Activated T-cell treated with anti-CD3 and anti-CD28 coated beads for 24 hours (primary cell): Measurements from ENCODE around the gene HRH2.
"Not testable (repeated sequence)": the region's sequence is repeated elsewhere in the genome, so short reads cannot be mapped to it uniquely, and the experiment has no call there.

Source experiments
- DNase-seq: peaks from one replicate; pipeline ENCODE4 v3.0.0-alpha.2; 2020; ENCODE audit warnings: low read depth

The HRH2 gene, protein sequence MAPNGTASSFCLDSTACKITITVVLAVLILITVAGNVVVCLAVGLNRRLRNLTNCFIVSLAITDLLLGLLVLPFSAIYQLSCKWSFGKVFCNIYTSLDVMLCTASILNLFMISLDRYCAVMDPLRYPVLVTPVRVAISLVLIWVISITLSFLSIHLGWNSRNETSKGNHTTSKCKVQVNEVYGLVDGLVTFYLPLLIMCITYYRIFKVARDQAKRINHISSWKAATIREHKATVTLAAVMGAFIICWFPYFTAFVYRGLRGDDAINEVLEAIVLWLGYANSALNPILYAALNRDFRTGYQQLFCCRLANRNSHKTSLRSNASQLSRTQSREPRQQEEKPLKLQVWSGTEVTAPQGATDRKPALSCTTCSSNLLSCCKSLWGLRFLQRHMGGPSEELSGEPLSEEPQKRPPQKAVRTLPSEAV

DNA sequence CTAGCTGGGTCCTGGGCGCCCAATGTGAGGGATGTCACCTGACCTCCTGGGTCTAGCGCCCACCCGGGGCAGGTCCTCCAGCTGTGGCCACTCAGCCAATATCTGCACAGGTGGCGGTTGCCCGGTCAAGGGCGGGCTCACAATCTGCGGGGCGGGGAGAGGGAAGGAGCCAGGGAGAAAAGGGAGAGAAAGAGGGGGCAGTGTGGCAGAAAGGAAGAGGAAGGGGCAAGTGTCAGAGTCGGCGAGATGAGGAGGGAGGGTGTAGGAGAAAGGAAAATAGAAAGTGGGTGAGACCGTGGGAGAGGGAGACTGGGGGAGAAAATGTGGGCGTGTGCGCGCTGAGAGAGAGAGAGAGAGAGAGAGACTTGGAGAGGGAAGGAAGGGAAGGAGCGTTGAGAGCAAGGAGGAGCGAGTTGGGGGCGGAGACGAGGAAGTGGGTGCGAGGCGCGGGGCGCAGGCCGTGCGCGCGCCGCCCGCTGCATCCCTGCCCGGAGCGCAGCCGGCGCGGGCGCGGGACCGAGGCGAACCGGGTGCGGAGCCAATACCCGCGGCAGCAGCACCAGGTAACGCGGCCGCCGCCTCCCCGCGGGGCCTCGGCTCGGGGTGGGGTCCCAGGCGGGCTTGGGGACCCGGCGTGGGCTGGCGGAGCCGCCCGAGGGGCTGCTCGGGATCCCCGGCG, at the start of gene HRH2:
Gene HRH2 (plus strand): TSS at position 479 of the 679 bp plus-strand sequence. CDS start 25,163 bp downstream, outside the sequence.
- peak; percentile 37 for DNase-seq

DNA sequence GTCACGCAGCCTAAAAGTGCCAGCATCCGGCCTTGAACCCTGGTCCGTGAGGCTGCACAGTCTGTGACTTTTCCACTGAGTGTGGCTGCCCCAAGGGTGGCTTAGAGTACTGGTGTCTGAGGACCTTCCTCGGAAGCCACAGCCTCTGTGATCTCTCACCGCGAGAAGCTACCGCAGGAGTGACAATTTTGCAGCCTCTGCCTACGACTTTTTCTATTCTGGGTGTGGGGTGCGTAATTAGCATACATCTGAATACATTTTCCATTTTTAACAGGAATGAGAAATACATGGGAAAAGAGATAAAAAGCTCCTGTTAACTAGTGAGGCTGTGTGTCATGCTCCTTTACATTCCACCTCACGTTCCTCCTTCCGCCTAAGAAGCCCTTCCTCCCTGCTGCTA, 48.3 kb upstream of the HRH2 start:
- DNase-seq: peak; percentile 39

DNA sequence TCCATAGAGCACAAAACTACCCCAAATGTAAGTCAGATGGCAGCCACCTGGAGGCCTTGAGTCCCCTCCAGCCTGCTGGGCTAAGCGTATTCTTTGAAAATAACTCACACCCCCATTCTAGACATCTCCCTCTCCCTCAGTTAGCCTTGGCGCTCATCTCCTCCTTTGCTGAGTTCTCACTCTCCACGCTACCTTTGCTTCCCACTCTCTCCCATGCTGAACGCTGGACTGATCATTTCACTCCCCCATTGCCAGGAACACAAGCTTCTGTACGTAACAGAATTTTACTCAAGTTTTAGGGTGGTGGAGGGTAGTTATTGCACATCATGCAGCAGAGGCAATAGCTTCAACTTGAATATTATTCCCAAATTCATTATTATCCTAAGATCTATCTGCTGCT, 47.5 kb upstream of the HRH2 start:
- no peak for DNase-seq

DNA sequence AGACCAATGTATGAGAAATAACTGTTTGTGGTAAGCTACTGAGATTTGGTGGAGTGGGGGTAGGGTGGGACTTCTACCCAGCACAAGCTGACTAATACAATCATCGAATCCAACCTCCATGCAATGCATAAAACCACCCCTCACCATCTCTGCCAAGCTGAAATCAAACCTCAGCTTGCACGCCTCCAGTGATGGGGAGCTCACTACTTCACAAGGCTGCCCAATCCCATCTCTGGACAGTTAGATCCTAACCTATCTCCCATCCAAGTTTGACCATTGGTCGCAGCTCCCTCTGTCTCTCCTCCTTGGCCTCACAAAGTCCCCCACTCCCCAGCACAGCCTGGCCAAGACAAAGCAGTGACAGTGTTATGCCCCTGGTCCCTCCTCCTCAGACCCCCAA, 47.0 kb upstream of the HRH2 start:
- DNase-seq: no peak

DNA sequence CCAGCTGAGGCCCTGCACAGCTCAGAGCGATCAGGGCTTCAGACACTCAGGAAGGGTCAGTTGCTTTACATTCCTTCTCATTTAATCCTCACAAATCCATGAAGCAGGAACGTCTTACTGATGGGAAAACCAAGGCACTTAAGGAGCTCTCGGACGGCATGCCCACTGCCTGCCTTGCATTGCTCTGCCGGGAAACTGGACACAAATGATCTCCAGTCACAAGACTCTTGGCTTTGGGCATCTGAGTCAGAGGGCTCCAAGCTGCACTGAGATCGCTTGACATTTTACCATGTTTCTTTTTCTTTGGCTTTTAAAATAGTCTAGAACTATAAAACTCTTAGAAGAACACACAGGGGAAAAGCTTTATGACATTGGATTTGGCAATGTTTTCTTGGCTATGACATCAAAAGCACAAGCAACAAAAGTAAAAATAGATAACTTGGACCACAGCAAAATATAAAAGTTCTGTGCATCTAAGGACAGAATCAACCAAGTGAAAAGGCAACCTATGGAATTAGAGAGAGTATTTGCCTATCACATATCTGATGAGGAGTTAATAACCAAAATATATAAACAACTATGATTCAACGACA, 43.6 kb upstream of the HRH2 start:
- no peak for DNase-seq

DNA sequence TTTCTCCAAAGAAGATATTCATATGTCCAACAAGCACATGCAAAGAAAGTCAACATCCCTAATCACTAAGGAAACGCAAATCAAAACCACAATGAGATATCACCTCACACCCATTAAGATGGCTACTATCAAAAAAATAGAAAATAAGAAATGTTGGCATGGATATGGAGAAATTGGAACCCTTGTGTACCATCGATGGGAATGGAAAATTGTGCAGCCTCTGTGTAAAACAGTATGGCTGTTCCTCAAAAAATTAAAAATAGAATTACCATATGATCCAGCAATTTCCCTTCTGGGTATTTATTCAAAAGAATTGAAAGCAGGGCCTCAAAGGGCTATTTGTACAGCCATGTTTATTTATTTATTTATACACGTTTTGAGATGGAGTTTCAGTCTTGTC, 43.0 kb upstream of the HRH2 start:
- DNase-seq: no peak

DNA sequence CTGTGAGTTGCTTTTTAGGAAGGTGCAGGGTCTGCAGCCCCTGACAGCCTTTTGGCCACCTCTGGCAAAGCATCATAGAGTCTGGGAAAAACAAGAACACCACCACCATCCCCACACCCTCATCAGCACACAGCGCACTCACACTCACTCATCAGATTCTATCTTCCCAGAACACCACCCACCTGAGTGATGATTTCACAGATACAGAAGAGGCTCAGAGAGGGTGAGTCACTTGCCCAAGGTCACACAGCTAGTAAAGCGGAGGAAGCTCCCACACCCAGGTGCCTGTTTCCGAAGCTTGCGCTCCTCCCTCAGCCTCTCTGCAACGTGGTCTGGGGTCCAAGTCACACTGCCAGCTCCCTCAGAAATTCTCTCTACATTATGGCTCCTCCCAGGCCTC, 41.8 kb upstream of the HRH2 start:
- DNase-seq: peak; percentile 21

DNA sequence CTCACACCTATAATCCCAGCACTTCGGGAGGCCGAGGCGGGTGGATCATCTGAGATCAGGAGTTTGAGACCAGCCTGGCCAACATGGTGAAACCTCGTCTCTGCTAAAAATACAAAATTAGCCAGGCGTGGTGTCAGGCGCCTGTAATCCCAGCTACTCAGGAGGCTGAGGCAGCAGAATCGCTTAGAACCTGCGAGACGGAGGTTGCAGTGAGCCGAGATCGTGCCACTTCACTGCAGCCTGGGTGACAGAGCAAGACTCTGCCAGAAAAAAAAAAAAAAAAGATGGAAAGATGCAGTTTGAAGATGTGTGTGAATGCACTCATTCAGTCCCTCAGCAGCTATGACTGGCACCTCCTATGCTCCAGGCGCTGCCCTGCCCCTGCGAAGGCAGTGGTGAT, 41.3 kb upstream of the HRH2 start:
- DNase-seq: not testable (repeated sequence)

DNA sequence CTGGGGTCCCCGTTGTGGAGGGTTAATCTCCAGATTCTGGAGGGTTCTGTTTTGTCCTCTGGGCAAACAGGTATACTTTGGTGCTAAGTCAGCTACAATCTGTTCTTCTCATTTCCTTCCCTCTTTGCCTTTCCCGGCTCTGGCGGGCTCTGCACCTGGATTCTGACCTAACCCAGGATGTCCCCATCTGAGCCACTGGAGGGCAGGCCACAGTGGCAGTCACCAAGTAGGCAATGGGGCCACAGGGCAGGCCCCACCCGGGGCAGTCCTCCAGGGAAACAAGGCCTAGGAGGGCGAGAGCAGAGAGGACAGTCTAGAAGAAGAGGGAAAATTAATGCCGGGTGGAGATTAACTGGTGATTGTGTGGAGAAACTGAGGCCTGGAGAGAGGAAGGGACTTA, 40.4 kb upstream of the HRH2 start:
- no peak for DNase-seq

DNA sequence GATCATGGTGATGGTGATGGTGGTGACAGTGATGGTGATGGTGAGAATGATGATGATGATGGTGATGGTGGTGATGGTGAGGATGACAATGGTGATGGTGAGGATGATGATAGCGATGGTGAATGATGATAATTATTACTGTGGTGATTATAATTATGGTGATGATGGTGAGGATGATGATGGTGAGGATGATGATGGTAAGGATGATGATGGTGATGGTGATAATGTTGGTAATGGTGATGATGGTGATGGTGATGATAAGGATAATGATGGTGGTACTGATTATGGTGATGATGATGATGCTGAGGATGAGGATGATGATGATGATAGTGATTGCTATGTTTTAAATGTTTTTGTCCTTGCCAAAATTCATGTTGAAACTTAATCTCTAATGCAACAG, 37.3 kb upstream of the HRH2 start:
- DNase-seq: no peak

DNA sequence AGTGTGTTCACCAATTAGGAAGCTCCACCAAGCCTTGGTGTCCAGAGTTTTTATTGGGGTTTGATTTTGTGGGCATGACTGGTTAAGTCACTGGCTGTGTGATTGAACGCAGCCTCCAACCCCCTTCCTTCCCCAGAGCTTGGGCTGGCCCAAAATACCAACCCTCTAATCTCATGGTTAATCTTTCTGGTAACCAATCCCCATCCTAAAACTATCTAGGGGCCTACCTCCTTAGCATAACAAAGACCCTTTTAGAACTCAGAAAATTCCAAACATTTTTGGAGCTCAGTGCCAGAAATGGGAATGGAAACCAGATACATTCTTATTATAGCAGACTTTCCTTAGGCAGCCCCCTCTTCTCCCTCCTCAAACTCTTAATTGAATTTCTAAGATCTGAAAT, 35.9 kb upstream of the HRH2 start:
- DNase-seq: no peak

DNA sequence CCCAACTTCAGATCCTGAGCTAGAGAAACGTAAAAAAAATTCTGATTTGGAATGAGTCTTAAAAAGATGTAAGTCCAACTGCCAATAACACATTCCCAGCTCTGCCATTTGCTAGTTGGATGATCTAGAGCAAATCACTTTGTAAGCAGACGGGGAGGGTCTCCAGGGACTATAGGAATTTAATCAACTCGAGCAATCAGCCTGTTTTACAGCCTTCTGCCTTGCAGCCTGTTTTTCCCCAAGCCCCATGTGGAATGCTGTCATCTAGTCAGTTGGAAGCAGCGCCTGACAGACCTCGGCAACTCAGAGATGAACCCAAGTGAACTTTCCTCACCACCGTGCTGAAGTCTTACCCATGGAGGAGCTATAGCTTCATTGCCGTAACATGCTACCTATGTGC, 34.8 kb upstream of the HRH2 start:
- no peak for DNase-seq

DNA sequence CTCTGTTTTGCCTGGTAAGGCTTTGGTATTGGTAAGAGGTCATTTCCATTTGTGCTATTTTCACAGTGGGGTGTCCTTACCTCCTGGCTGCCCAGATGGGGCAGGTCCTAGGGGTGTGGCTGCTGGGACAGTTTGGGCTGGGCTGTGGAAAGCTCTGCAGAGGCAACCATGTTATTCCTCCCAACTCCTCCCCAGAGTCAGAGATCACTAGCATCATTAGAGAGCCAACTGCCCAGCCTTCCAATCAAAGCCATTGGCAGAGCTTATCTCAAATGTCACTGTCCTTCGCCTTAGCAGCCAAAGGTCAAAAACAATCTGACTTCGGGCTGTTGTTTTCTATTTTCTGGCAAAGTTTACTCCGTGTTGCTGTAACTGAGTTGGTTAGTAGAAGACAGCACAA, 33.6 kb upstream of the HRH2 start:
- DNase-seq: no peak

DNA sequence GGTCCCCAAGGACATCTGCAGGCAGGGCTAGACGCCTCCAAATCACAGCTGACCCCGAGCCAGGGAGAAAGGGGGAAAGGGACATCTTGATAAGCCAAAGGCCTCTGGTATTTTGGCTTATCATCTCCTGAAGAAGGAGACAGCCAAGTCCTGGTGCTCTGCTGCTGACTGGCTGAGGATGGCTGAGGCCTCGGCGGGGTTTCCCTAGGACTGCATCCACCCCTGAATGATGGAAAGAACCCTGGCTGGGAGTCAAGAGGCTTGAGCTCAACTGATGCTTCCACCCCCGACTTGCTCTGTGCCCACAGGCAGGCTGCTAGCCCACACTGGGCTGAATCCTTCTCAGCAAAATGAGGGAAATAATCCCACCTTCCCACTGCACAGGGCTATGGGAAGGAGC, 30.9 kb upstream of the HRH2 start:
- no peak for DNase-seq

DNA sequence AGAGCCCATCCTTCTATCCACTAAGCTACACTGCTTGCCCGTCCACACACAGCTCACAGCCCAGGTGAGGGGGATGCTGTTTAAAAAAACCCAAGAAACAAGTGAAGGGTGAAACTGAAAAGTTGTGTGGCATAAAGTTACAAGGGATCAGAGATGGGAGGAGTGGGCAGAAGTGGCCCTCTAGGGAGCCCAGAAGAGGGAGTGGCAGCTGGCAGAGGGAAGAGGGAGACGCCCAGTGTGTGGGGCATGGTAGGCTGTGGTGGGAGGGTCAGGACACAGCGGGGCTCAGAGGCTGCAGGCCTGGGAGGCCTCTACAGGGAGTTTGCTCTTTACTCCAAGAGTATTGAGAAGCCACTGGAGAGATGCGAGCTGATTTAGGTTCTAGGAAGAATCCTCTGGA, 30.1 kb upstream of the HRH2 start:
- DNase-seq: no peak

DNA sequence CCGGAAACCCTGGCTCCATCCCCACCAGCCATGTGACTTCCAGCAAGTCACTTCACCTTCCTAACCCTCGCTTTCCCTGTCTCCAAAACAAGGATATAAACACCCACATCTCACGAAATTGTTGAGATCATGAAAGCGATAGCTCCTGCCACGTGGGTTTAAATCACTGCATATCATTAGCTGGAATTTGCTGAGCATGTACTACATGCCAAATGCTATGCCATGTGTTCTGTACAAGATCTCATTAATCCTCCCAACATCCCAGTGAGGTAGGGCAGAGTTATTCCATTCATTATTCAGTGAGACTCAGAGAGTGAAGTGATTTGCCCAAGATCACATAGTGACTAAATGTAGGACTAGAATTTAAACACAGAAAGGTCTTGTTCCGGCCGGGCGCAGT, 29.2 kb upstream of the HRH2 start:
- no peak for DNase-seq

DNA sequence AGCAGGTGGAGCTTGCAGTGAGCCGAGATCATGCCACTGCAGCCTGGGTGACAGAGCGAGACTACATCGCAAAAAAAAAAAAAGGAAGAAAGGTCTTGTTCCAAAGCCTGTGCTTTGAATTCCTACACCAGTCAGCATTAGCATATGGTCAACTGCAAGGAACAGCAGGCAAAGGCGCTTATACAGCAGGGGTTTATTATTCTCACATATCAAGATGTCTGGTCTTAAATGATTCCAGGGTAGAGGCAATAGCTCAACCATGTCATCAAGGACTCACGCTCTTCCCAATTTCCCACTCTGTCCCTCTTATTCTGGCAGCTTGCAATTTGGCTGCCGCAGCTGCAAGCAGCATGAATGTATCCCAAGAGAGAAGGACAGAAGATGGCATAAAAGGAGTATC, 28.6 kb upstream of the HRH2 start:
- no peak for DNase-seq

DNA sequence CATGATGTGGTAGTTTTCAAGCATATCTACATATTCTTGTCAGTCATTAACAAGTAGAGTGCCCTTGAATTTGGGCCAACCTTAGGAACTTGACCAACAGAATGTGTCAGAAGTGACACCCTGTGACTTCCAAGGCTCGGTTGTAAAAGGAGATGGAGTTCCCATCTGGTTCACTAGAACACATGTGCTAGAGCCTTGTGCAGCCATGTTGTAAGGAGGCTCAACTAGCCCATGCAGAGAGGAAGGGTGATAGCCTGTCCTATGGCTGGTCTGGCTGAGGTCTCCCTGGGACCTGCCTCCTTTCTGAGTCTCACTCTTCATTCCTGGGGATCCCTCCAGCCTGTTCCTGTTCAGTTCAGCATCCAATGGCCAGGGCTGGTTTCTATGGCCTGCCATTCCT, 28.1 kb upstream of the HRH2 start:
- DNase-seq: no peak

DNA sequence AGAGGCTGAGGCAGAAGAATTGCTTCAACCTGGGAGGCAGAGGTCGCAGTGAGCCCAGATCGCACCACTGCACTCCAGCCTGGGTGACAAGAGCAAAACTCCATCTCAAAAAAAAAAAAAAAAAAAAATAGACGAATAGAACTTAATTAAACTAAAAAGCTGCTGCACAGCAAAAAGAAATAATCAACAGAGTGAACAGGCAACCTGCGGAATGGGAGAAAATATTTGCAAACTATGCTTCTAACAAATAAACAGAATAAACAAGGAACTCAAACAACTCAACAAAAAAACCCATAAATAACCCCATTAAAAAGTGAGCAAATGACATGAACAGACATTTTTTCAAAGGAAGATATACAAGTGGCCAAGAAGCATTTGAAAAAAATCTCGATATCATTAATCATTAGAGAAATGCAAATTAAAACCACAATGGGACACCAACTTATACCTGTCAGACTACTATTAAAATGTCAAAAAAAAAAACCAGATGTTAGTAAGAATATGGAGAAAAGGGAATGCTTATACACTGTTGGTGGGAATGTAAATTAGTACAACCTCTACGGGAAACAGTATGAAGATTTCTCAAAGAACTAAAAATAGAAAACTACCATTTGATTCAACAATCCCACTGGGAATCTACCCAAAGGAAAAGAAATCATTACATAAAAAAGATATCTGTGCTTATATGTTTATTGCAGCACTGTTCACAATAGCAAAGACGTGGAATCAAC, 21.9 kb upstream of the HRH2 start:
- DNase-seq: no peak

DNA sequence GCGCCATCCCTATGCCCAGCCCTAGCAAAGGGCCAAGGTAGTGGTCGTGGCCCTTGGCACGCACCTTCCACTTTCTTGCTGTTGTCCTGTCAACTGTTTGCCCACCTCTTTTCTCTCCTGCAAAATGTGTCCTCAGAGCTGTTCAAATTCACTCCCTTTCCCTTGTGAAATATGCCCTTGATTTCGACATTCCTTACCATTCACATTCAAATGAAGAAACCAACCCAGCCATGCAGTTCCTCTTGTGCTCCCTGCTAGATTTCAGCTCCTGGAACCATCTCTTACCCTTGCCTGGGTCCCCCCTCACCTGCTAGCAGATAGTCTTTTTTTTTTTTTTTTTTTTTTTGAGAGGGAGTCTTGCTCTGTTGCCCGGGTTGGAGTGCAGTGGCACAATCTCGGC, 19.6 kb upstream of the HRH2 start:
- no peak for DNase-seq

DNA sequence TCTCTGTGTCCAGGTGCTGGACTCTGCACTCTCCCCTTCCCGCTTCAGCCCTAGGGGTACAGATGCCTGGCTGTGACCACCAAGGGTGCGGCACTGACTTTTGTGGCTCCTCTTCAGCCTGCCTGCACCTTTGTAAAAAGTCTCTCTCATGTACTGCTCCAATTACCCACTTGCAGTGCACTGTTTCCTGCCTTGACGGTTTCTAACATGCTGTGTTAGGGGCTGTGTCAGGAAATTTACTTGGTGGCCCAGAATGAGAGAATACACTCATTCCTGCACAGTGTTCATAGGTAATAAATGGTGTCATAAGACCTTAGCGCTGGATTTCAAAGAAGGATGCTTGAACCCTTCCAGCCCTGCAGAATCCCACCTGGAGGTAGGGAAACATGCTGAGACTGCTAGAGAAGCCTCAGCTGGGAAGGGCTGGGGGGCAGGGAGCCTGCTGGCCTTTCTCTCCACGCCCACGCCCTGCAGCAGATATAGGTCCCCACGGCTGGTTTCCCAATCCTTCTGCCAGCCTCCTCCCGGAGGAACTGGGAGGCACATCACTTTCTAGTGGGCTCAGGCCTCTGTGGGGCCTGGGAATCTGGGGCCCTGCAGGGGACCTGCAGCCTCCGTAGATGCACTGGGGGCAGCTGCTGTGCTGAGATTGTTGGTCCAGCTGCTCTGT, 17.6 kb upstream of the HRH2 start:
- no peak for DNase-seq

DNA sequence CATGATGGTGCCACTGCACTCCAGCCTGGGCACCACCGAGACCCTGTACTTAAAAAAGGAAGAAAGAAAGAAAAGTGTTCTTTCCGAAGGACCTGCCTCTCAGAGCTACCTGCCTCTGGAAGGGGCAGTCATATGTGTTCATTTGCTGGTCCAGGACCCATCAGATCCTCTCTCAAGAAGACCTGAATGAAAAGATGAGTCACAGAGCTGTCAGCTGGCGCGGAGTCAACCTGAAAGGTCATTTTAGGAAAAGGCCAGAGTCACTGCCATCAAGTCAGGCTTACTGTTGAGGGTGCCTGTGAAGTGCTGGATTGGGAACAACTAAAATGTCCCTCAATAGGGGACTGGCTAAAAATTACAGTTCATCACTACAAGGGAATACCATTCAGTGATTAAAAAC, 14.9 kb upstream of the HRH2 start:
- DNase-seq: no peak
